ENCODE data around the gene ZNF44. TPM values are rescaled to one million over a fixed set of nuclear protein-coding genes. Genes with fewer than 3 reads are reported as not detected.

Gene ZNF44
- total RNA-seq, 2 donors from 2014 or later, result 8.8 to 10.5 TPM

- no peak overlapping the region for H3K27ac ChIP-seq
- no peak overlapping the region for H3K4me3 ChIP-seq
- intact Hi-C loops (cut with DNase I), result no loop called here
- H3K4me1 ChIP-seq, result no peaks in the 10 kb centered on the region
- DNase-seq (no peak), ATAC-seq (no peak)
- no peaks in the 10 kb centered on the region for H3K27me3 ChIP-seq
- WGBS, 2 donors, result 93 to 97% methylated on average over 2 of the region's 2 CpGs
- peaks cover 8 to 15% of the 10 kb centered on the region in 2 donors for H3K36me3 ChIP-seq (replicated peaks in 1 of 2; ENCODE audit: insufficient read depth in 1 of 2, low read depth in 2 of 2)
- peaks cover 0 to 19% (median 5%) of the 10 kb centered on the region in 3 donors for H3K9me3 ChIP-seq
- no peak for TF ChIP-seq POLR2A (IDR thresholded peaks at IDR 0.05)
- no peak for TF ChIP-seq CTCF (IDR thresholded peaks at IDR 0.05)
Measured at GRCh38 chr19:12244370-12244769, 50.3 kb downstream of the ZNF44 start.

GRCh38 chr19:12237143-12237839, 57.4 kb downstream of the ZNF44 start:
- ATAC-seq, result no peak
- 96 to 97% methylated on average over 13 to 25 of the region's 37 CpGs for WGBS, 2 donors
- no peak for DNase-seq
- Histone ChIP-seq H3K4me1 (no peaks in the 10 kb centered on the region), H3K27ac (no peak overlapping the region), H3K4me3 (no peak overlapping the region), H3K27me3 (no peaks in the 10 kb centered on the region), H3K36me3 (replicated peaks in 1 of 2; ENCODE audit: insufficient read depth in 1 of 2, low read depth in 2 of 2) (peaks cover 0 to 2% of the 10 kb centered on the region in 2 donors), H3K9me3 (no peaks in the 10 kb centered on the region)
- TF ChIP-seq POLR2A (IDR thresholded peaks at IDR 0.05), result no peak
- no peak for TF ChIP-seq CTCF (IDR thresholded peaks at IDR 0.05)
- intact Hi-C loops (cut with DNase I), result no loop called here

GRCh38 chr19:12232961-12233360, 61.7 kb downstream of the ZNF44 start:
- intact Hi-C loops (cut with DNase I), result no loop called here
- H3K4me3 ChIP-seq, result no peak overlapping the region
- no peaks in the 10 kb centered on the region for H3K27me3 ChIP-seq
- H3K27ac ChIP-seq, result no peak overlapping the region
- H3K4me1 ChIP-seq, result no peaks in the 10 kb centered on the region
- ATAC-seq, result no peak
- no peak for DNase-seq
- peaks cover 0 to 2% of the 10 kb centered on the region in 2 donors for H3K36me3 ChIP-seq (replicated peaks in 1 of 2; ENCODE audit: insufficient read depth in 1 of 2, low read depth in 2 of 2)
- H3K9me3 ChIP-seq, result peaks cover 0 to 8% (median 0%) of the 10 kb centered on the region in 3 donors
- 93 to 98% methylated on average over 3 of the region's 3 CpGs for WGBS, 2 donors
- TF ChIP-seq POLR2A (IDR thresholded peaks at IDR 0.05), result no peak
- no peak for TF ChIP-seq CTCF (IDR thresholded peaks at IDR 0.05)

- no peaks in the 10 kb centered on the region for H3K27me3 ChIP-seq
- ATAC-seq (no peak), DNase-seq (no peak)
- WGBS, 2 donors, result 91 to 97% methylated on average over 6 of the region's 6 CpGs
- no peak overlapping the region for H3K4me3 ChIP-seq
- peaks cover 0 to 8% (median 0%) of the 10 kb centered on the region in 3 donors for H3K9me3 ChIP-seq
- no peak for TF ChIP-seq CTCF (IDR thresholded peaks at IDR 0.05)
- TF ChIP-seq POLR2A (IDR thresholded peaks at IDR 0.05), result no peak
- no peaks in the 10 kb centered on the region for H3K36me3 ChIP-seq (replicated peaks in 1 of 2; ENCODE audit: insufficient read depth in 1 of 2, low read depth in 2 of 2)
- intact Hi-C loops (cut with DNase I), result no loop called here
- H3K4me1 ChIP-seq, result no peaks in the 10 kb centered on the region
- no peak overlapping the region for H3K27ac ChIP-seq
Measured at GRCh38 chr19:12230751-12231733, 63.6 kb downstream of the ZNF44 start.
